IPS-18a (cell line): ENCODE data around the gene DLG2.
"Not testable (repeated sequence)": the region's sequence is repeated elsewhere in the genome, so short reads cannot be mapped to it uniquely, and the experiment has no call there.

Source experiments
- H3K27ac ChIP-seq: one replicate; pipeline ENCODE4 v1.5.1; 2013; ENCODE audit warnings: low read length
- H3K27me3 ChIP-seq: one replicate; pipeline ENCODE4 v1.6.1; 2013; ENCODE audit warnings: mild to moderate bottlenecking, low read length; ENCODE audit not compliant: control insufficient read depth, insufficient read depth
- H3K36me3 ChIP-seq: one replicate; pipeline ENCODE4 v1.6.1; 2013; ENCODE audit warnings: low read depth, low read length; ENCODE audit not compliant: control insufficient read depth
- H3K4me1 ChIP-seq: one replicate; pipeline ENCODE4 v1.6.1; 2013; ENCODE audit warnings: low read depth, low read length; ENCODE audit not compliant: control insufficient read depth
- H3K4me3 ChIP-seq: one replicate; pipeline ENCODE4 v1.5.1; 2013; ENCODE audit warnings: low read length
- H3K9ac ChIP-seq: one replicate; pipeline ENCODE4 v1.6.1; 2013; ENCODE audit warnings: mild to moderate bottlenecking, low read length, moderate library complexity
- H3K9me3 ChIP-seq: one replicate; pipeline ENCODE4 v1.6.1; 2013; ENCODE audit warnings: low read depth, low read length; ENCODE audit not compliant: control insufficient read depth

The DLG2 gene

DNA sequence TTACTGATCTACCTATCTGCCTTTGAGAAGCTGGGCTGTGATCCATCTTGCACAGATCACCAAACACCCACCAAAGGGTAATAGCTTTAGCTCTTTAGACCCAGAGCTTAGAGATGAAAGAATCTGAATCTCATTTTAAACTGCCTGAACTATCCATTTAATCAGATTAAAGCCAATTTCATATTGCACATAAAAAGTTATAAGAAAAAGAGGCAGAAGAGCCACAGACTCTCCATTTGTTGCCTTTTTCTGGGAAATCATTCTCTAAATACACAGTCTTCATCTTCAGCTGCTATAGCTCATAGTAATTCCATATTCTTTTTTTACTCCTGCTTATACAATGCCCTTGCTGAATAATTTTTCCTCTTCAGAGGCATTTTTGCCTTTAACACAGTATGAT, 271.2 kb downstream of the DLG2 start:
- no peaks in the 10 kb centered on the region for H3K9me3 ChIP-seq

GRCh38 chr11:85349539-85349938, 277.6 kb downstream of the DLG2 start:
- H3K4me1 ChIP-seq, result peaks cover 17% of the 10 kb centered on the region
- not testable (repeated sequence) for H3K9ac ChIP-seq, H3K27ac ChIP-seq, H3K27me3 ChIP-seq, H3K4me3 ChIP-seq, H3K36me3 ChIP-seq, H3K9me3 ChIP-seq

More for the DNA sequence above, 271.2 kb downstream of the DLG2 start:
- H3K4me3 ChIP-seq, result no peak overlapping the region
- no peak overlapping the region for H3K9ac ChIP-seq
- no peaks in the 10 kb centered on the region for H3K4me1 ChIP-seq
- no peak overlapping the region for H3K27ac ChIP-seq
- no peaks in the 10 kb centered on the region for H3K27me3 ChIP-seq
- H3K36me3 ChIP-seq, result no peaks in the 10 kb centered on the region

GRCh38 chr11:85348945-85349344, 278.2 kb downstream of the DLG2 start:
- Histone ChIP-seq H3K9ac (no peak overlapping the region), H3K27me3 (no peaks in the 10 kb centered on the region), H3K27ac (no peak overlapping the region), H3K4me3 (no peak overlapping the region), H3K36me3 (no peaks in the 10 kb centered on the region), H3K4me1 (peaks cover 17% of the 10 kb centered on the region), H3K9me3 (no peaks in the 10 kb centered on the region)

DNA sequence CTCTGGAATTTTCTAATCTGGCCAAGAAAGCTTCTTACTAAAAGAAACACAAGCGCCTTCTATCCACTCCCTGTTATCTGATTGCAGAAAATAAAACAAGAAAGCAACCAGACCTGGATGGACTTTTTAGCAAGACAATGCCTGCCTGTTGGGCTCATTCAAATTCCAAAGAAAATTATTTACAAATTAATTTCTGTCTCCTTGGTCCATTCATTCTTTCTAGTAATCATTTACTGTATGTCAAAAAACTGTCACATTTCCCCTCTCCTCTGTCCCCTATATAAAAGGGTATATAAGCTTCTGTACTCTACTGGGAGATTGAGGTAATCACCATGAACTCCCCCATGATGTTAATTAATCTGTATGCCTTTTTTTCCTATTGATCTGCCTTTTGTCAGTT, 279.9 kb downstream of the DLG2 start:
- no peak overlapping the region for H3K4me3 ChIP-seq
- no peaks in the 10 kb centered on the region for H3K36me3 ChIP-seq
- no peak overlapping the region for H3K27ac ChIP-seq
- H3K9me3 ChIP-seq, result no peaks in the 10 kb centered on the region
- peaks cover 17% of the 10 kb centered on the region for H3K4me1 ChIP-seq
- no peak overlapping the region for H3K9ac ChIP-seq
- no peaks in the 10 kb centered on the region for H3K27me3 ChIP-seq

DNA sequence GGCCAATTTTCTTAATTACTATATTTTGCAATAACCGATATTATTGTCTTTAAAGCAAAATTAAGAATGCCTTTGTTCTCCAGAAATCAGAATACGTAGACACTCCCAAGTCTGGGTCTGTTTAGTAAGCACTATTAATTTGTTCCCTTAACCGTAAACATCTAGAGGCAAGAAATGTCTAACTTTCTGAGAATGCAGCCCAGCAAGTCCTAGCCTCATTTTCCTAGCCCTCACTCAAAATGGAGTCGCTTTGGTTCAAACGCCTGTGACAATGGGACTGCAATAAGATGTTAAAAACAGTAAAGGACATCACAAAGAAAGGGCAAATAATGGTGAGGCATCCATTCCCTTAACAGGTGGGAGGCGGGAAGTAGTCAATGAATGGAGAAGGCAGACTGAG, 280.7 kb downstream of the DLG2 start:
- Histone ChIP-seq H3K27me3 (no peaks in the 10 kb centered on the region), H3K27ac (no peak overlapping the region), H3K9me3 (no peaks in the 10 kb centered on the region), H3K4me3 (no peak overlapping the region), H3K4me1 (peaks cover 17% of the 10 kb centered on the region), H3K36me3 (no peaks in the 10 kb centered on the region), H3K9ac (no peak overlapping the region)

DNA sequence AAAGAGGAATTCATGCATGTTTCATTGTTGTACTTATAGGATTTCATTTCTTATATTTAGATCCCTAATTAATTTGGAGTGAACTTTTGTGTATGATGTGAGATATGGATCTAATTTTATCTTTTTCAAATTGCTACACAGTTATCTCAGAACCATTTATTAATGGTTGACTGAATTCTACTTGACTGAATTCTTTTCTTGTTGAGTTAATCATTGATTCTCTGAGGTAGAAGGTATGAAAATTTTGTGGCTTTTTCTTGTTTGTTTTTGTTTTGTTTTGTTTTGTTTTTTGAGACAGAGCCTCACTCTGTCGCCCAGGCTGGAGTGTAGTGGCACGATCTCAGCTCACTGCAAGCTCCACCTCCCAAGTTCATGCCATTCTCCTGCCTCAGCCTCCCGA, 286.3 kb downstream of the DLG2 start:
- not testable (repeated sequence) for H3K9ac ChIP-seq, H3K9me3 ChIP-seq, H3K4me3 ChIP-seq, H3K4me1 ChIP-seq, H3K27me3 ChIP-seq, H3K27ac ChIP-seq, H3K36me3 ChIP-seq

DNA sequence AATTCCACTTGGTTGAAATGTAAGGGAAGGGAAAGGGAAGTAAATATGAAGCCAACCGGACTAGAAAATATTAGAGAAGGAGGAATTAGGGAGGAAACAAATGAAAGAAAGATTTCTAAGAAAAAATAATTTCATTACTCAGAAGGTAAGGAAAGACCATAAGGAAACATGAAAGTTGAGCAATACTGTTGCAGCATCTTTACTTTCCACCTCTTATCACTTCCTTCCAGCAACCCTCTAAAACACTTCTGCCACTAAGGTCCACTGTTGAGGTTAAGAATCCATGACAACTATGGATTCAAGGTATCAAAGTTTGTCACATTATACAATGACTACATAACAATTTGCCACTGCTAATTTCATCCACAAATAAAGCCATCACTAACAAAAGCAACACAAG, 308.6 kb downstream of the DLG2 start:
- Histone ChIP-seq H3K36me3 (no peaks in the 10 kb centered on the region), H3K4me3 (no peak overlapping the region), H3K9ac (no peak overlapping the region), H3K27me3 (no peaks in the 10 kb centered on the region), H3K9me3 (no peaks in the 10 kb centered on the region), H3K4me1 (peaks cover 5% of the 10 kb centered on the region), H3K27ac (no peak overlapping the region)

- no peaks in the 10 kb centered on the region for H3K36me3 ChIP-seq
- H3K27ac ChIP-seq, result no peak overlapping the region
- H3K9me3 ChIP-seq, result no peaks in the 10 kb centered on the region
- no peaks in the 10 kb centered on the region for H3K27me3 ChIP-seq
- H3K9ac ChIP-seq, result no peak overlapping the region
- H3K4me1 ChIP-seq, result peaks cover 10% of the 10 kb centered on the region
- no peak overlapping the region for H3K4me3 ChIP-seq
Observed at GRCh38 chr11:85316967-85317366, 310.2 kb downstream of the DLG2 start.

GRCh38 chr11:85313741-85314140, 313.4 kb downstream of the DLG2 start:
- H3K4me1 ChIP-seq, result peaks cover 10% of the 10 kb centered on the region
- no peaks in the 10 kb centered on the region for H3K27me3 ChIP-seq
- no peaks in the 10 kb centered on the region for H3K36me3 ChIP-seq

GRCh38 chr11:85310479-85310878, 316.7 kb downstream of the DLG2 start:
- peaks cover 10% of the 10 kb centered on the region for H3K4me1 ChIP-seq
- H3K36me3 ChIP-seq, result no peaks in the 10 kb centered on the region
- no peaks in the 10 kb centered on the region for H3K9me3 ChIP-seq
- no peaks in the 10 kb centered on the region for H3K27me3 ChIP-seq
- no peak overlapping the region for H3K4me3 ChIP-seq
- H3K9ac ChIP-seq, result no peak overlapping the region
- no peak overlapping the region for H3K27ac ChIP-seq

More at GRCh38 chr11:85313741-85314140, 313.4 kb downstream of the DLG2 start:
- Histone ChIP-seq H3K9ac (no peak overlapping the region), H3K4me3 (no peak overlapping the region), H3K27ac (no peak overlapping the region), H3K9me3 (no peaks in the 10 kb centered on the region)

DNA sequence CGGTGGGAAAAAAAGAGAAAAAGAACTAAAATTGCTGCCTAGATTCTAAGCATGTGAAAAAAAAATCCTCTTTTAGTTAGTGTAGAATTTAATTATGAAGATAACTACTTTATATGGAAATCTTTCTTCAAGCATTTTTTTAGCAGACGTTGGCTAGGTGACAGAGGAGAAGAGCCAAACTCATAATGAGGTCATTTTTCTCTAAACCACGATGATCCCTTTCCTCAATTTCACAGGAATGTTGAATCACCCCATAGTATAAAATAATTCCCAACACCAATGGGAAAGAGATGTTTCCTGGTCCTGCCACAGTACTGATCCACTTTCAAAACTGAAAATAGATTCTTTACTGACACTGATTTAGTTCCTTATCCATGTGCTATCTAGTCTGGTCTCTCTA, 319.8 kb downstream of the DLG2 start:
- Histone ChIP-seq H3K27ac (no peak overlapping the region), H3K9me3 (no peaks in the 10 kb centered on the region), H3K4me1 (no peaks in the 10 kb centered on the region), H3K9ac (no peak overlapping the region), H3K4me3 (no peak overlapping the region), H3K36me3 (no peaks in the 10 kb centered on the region), H3K27me3 (no peaks in the 10 kb centered on the region)

DNA sequence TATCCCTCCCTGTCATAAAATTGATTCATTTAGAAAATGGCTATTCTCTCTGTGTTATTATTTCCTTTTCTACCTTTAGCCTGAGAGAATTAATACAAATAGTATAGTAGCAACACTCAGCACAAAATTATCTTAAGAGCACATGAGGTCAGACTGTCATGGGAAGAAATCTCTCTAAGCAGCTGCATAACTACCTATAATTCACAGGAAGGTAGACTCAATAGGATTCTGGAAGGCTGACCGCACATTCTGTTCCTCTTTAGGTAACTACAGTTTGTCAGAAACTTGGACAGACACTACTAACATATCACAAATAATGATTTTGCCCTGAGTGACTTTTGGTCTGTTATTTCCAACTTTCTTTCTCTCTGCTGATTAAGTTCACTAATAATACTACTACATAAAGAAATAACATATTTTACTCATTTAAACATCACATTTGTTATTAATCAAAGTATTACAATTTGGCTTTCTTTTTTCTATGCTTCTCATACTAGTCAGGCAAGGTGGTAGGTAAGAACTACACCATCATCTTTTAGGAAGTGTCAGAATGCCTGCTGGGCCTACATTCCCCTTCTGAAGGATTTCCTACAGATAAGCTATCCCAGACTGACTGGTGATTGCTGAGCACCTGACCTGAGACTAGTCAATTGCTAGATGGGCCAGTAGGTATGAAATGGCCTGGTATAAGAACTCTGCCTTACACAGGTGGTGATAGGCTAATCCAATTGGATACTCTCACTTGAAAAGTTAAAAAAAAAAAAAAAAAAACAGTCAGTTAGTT, 325.1 kb downstream of the DLG2 start:
- H3K36me3 ChIP-seq, result no peaks in the 10 kb centered on the region
- H3K4me3 ChIP-seq, result no peak overlapping the region
- H3K4me1 ChIP-seq, result no peaks in the 10 kb centered on the region
- no peak overlapping the region for H3K9ac ChIP-seq
- H3K27ac ChIP-seq, result no peak overlapping the region
- no peaks in the 10 kb centered on the region for H3K9me3 ChIP-seq
- no peaks in the 10 kb centered on the region for H3K27me3 ChIP-seq
